HCT116 (cell line): ENCODE measurements around the gene ADI1. TPM values are rescaled to one million over a fixed set of nuclear protein-coding genes. Genes with fewer than 3 reads are reported as not detected.

ENCODE experiments used
- ATAC-seq: fragments of 200-7000 bp; cut with Tn5 transposase; 2 replicates; pipeline ENCODE4 v1.9.1; 2020; ENCODE audit warnings: mild to moderate bottlenecking, moderate library complexity
- BruUV-seq: library from RNA; stranded (reverse); fragments of 400-500 nt; replicated peaks from 2 replicates; lab custom pipeline; 2021; lab: Mats Ljungman, UMichigan
- CTCF ChIA-PET: fragments of 300-600 bp; sonication (Branson Sonifier 250); formaldehyde crosslinking; loops from one replicate; lab custom pipeline; 2021; ENCODE audit warnings: antibody characterized with exemption; lab: Charles Lee
- POLR2A ChIA-PET: fragments of 300-600, 350-600 bp; sonication (Branson Sonifier 250); formaldehyde crosslinking; loops from one replicate; lab custom pipeline; 2021; ENCODE audit warnings: antibody characterized with exemption; lab: Charles Lee
- RAD21 ChIA-PET, 2 experiments: fragments of 300-600 bp; sonication (Branson Sonifier 250); formaldehyde crosslinking; loops; one replicate each; lab custom pipeline; 2023; ENCODE audit warnings: low total read pairs in 2 of 2; ENCODE audit not compliant: uncharacterized antibody in 2 of 2, unreplicated experiment in 2 of 2, low non-redundant PET in 1 of 2; lab: Charles Lee
- DNase-seq: peaks from one replicate; pipeline ENCODE4 v3.0.0-alpha.2; 2010; ENCODE audit warnings: low read depth, low spot score
- H2AFZ ChIP-seq: fragments of 200-600 bp; shearing (Covaris generic), sonication (generic); 2 replicates; pipeline ENCODE4 v1.6.1; 2017; ENCODE audit warnings: low read depth, mixed run types, mixed read lengths, antibody characterized with exemption, low read length; ENCODE audit not compliant: poor library complexity, severe bottlenecking
- H3K27ac ChIP-seq: 2 replicates; pipeline ENCODE4 v1.5.1; 2012; ENCODE audit warnings: low read depth, low read length
- H3K27me3 ChIP-seq: fragments of 200-600 bp; sonication (generic); 2 replicates; pipeline ENCODE4 v1.6.1; 2016; ENCODE audit warnings: mixed run types, low read length, mixed read lengths; ENCODE audit not compliant: insufficient read depth
- H3K36me3 ChIP-seq, 2 experiments: fragments of 200-500 bp in 1 of 2; fragments of 200-600 bp in 1 of 2; sonication (Bioruptor generic) in 1 of 2; sonication (generic) in 1 of 2; 2 replicates each; pipeline versions ENCODE4 v1.5.1 to v1.6.1; 2014 to 2016; ENCODE audit warnings: low read length in 2 of 2, inconsistent platforms in 1 of 2, mixed read lengths in 1 of 2, mixed run types in 1 of 2; ENCODE audit not compliant: insufficient read depth in 2 of 2, control insufficient read depth in 1 of 2
- H3K4me1 ChIP-seq, 2 experiments: fragments of 200-600 bp in 1 of 2; sonication (generic) in 1 of 2; 2 replicates each; pipeline versions ENCODE4 v1.5.1 to v1.6.1; 2012 to 2017; ENCODE audit warnings: low read length in 2 of 2, inconsistent platforms in 1 of 2, mild to moderate bottlenecking in 1 of 2, mixed read lengths in 1 of 2, mixed run types in 1 of 2, moderate library complexity in 1 of 2; ENCODE audit not compliant: insufficient read depth in 2 of 2, control insufficient read depth in 1 of 2
- H3K4me2 ChIP-seq: fragments of 200-600 bp; sonication (generic); 2 replicates; pipeline ENCODE4 v1.6.1; 2017; ENCODE audit warnings: mixed run types, low read length, mixed read lengths
- H3K4me3 ChIP-seq, 2 experiments: fragments of 200-600 bp in 1 of 2; sonication (generic) in 1 of 2; replicated peaks in 1 of 2; 2 replicates each; pipeline ENCODE4 v1.5.1; 2011 to 2016; ENCODE audit warnings: low read length in 2 of 2, control low read depth in 1 of 2, low read depth in 1 of 2, mild to moderate bottlenecking in 1 of 2, mixed read lengths in 1 of 2, mixed run types in 1 of 2
- H3K79me2 ChIP-seq: fragments of 200-600 bp; sonication (generic); 2 replicates; pipeline ENCODE4 v1.6.1; 2017; ENCODE audit warnings: mild to moderate bottlenecking, mixed run types, low read length, moderate library complexity, mixed read lengths; ENCODE audit not compliant: insufficient read depth
- H3K9ac ChIP-seq: fragments of 200-600 bp; sonication (generic); 2 replicates; pipeline ENCODE4 v1.6.1; 2016; ENCODE audit warnings: low read length, mixed read lengths
- H3K9me2 ChIP-seq: fragments of 200-600 bp; sonication (generic), shearing (Covaris generic); 2 replicates; pipeline ENCODE4 v1.6.1; 2017; ENCODE audit warnings: mixed run types, mild to moderate bottlenecking, moderate library complexity; ENCODE audit not compliant: insufficient read depth
- H3K9me3 ChIP-seq, 2 experiments: fragments of 200-500 bp in 1 of 2; fragments of 200-600 bp in 1 of 2; sonication (Bioruptor generic) in 1 of 2; sonication (generic) in 1 of 2; 2 replicates each; pipeline ENCODE4 v1.6.1; 2014 to 2017; ENCODE audit warnings: low read length in 2 of 2, mixed read lengths in 2 of 2, inconsistent platforms in 1 of 2, low read depth in 1 of 2, mild to moderate bottlenecking in 1 of 2, mixed run types in 1 of 2, moderate library complexity in 1 of 2; ENCODE audit not compliant: control insufficient read depth in 1 of 2, insufficient read depth in 1 of 2
- H4K20me1 ChIP-seq: fragments of 200-600 bp; sonication (generic), shearing (Covaris generic); 2 replicates; pipeline ENCODE4 v1.6.1; 2017; ENCODE audit warnings: mixed run types, mild to moderate bottlenecking, moderate library complexity; ENCODE audit not compliant: insufficient read depth
- CBX3 ChIP-seq: IDR thresholded peaks from 2 replicates; pipeline ENCODE4 v1.6.1; 2012; ENCODE audit warnings: low read depth
- CEBPB ChIP-seq: IDR thresholded peaks from 2 replicates; pipeline ENCODE4 v1.6.1; 2012; ENCODE audit warnings: low read depth
- EGR1 ChIP-seq: IDR thresholded peaks from 2 replicates; pipeline ENCODE4 v1.6.1; 2012; ENCODE audit warnings: low read depth
- ELF1 ChIP-seq: IDR thresholded peaks from 2 replicates; pipeline ENCODE4 v1.6.1; 2012; ENCODE audit warnings: low read depth, borderline replicate concordance
- FOSL1 ChIP-seq: IDR thresholded peaks from 2 replicates; pipeline ENCODE4 v1.6.1; 2012; ENCODE audit warnings: low read depth
- JUND ChIP-seq: IDR thresholded peaks from 2 replicates; pipeline ENCODE4 v1.6.1; 2012
- POLR2A ChIP-seq: IDR thresholded peaks from 2 replicates; pipeline ENCODE4 v1.7.0; 2011; ENCODE audit warnings: borderline replicate concordance; ENCODE audit not compliant: insufficient read depth, insufficient read length; ENCODE audit errors: extremely low read depth
- POLR2AphosphoS5 ChIP-seq: IDR thresholded peaks from 2 replicates; pipeline ENCODE4 v1.6.1; 2011; ENCODE audit warnings: mild to moderate bottlenecking, low read depth, low read length, moderate library complexity
- RAD21 ChIP-seq: IDR thresholded peaks from 2 replicates; pipeline ENCODE4 v1.6.1; 2012; ENCODE audit warnings: low read depth, mild to moderate bottlenecking
- SRF ChIP-seq: IDR thresholded peaks from 2 replicates; pipeline ENCODE4 v1.6.1; 2012; ENCODE audit warnings: low read depth
- TCF7L2 ChIP-seq: IDR thresholded peaks from 2 replicates; pipeline ENCODE4 v1.7.0; 2011; ENCODE audit warnings: borderline replicate concordance, inconsistent platforms; ENCODE audit not compliant: insufficient read depth, insufficient read length; ENCODE audit errors: extremely low read depth
- YY1 ChIP-seq: IDR thresholded peaks from 2 replicates; pipeline ENCODE4 v1.6.1; 2011; ENCODE audit warnings: low read length, low read depth, moderate library complexity, mild to moderate bottlenecking; ENCODE audit not compliant: insufficient replicate concordance; ENCODE audit errors: extremely low read depth
- ZBTB33 ChIP-seq: IDR thresholded peaks from 2 replicates; pipeline ENCODE4 v1.6.1; 2011; ENCODE audit warnings: mild to moderate bottlenecking, low read length, moderate library complexity; ENCODE audit not compliant: insufficient replicate concordance; ENCODE audit errors: extremely low read depth
- ZFX ChIP-seq: fragments of 450-650 bp; IDR thresholded peaks from 2 replicates; pipeline ENCODE4 v1.6.1; 2017
- intact Hi-C: fragments of 100-400 bp; cut with micrococcal nuclease; formaldehyde crosslinking; loops from 2 replicates; pipeline ENCODE4 v1.10.0; 2022
- total RNA-seq: library from RNA; stranded (reverse); gene quantifications from one replicate; pipeline ENCODE4 v1.2.1, GENCODE V29; 2021; ENCODE audit not compliant: unreplicated experiment
- TF ChIP-seq, protein P1 (sequence below): IDR thresholded peaks from 2 replicates; pipeline ENCODE4 v1.6.1; 2012; ENCODE audit warnings: low read depth
- TF ChIP-seq, protein P2 (sequence below): IDR thresholded peaks from 2 replicates; pipeline ENCODE4 v1.6.1; 2012
- TF ChIP-seq, protein P3 (sequence below): IDR thresholded peaks from 2 replicates; pipeline ENCODE4 v1.6.1; 2012

ADI1 gene
- total RNA-seq, 1 experiment from 2014 or later, result 27.0 TPM

DNA sequence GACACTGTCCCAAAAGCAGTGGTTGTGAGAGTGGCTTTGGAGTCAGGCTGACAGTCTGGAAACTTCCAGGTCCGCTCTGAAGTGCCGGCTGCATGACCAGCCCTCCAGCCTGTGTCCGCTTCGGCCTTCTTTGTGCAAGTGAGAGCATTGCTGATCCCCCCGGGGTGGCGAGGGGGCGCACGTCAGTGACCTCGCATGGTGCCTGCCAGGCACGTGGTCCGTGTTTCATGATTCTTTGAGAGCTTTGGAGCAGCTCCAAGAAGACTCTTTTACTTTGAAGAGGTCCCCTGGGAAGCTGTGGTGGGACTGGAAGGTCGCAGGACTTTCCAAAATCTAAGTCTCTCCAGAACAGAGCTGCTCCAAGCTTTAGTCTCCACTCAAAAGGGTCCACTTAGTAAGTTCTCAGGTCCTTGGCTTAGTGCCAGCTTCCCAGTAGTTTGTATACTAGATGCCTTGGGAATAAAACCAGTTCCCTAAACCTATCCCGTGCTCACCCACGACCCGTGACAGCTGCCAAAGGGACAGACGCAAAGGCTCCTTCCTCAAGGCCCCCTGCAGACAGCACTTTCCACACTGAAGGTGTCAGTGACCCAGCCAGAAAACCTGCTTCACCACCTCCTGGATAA is 68.8 kb downstream of the ADI1 start:
- intact Hi-C loops, result no loop called here

More for the DNA sequence above, 68.8 kb downstream of the ADI1 start:
- RAD21 ChIA-PET, result no interaction called here
- Histone ChIP-seq H3K9me3 (no peaks in the 10 kb centered on the region), H3K9ac (no peak overlapping the region), H3K79me2 (no peaks in the 10 kb centered on the region), H3K27ac (no peak overlapping the region), H3K4me2 (no peak overlapping the region), H4K20me1 (no peaks in the 10 kb centered on the region), H2AFZ (no peak overlapping the region), H3K9me2 (no peaks in the 10 kb centered on the region), H3K4me1 (no peaks in the 10 kb centered on the region), H3K4me3 (no peak overlapping the region), H3K36me3 (peaks cover 0 to 2% of the 10 kb centered on the region in 2 experiments; a peak in 2 of 4 replicates), H3K27me3 (no peaks in the 10 kb centered on the region)
- TF ChIP-seq ZFX (no peak), SRF (no peak), POLR2A (no peak), ELF1 (no peak), POLR2AphosphoS5 (no peak), CBX3 (no peak), JUND (no peak), TCF7L2 (no peak), RAD21 (no peak), ZBTB33 (no peak), CEBPB (no peak), YY1 (no peak), FOSL1 (no peak), EGR1 (no peak)
- TF ChIP-seq, protein P1, sequence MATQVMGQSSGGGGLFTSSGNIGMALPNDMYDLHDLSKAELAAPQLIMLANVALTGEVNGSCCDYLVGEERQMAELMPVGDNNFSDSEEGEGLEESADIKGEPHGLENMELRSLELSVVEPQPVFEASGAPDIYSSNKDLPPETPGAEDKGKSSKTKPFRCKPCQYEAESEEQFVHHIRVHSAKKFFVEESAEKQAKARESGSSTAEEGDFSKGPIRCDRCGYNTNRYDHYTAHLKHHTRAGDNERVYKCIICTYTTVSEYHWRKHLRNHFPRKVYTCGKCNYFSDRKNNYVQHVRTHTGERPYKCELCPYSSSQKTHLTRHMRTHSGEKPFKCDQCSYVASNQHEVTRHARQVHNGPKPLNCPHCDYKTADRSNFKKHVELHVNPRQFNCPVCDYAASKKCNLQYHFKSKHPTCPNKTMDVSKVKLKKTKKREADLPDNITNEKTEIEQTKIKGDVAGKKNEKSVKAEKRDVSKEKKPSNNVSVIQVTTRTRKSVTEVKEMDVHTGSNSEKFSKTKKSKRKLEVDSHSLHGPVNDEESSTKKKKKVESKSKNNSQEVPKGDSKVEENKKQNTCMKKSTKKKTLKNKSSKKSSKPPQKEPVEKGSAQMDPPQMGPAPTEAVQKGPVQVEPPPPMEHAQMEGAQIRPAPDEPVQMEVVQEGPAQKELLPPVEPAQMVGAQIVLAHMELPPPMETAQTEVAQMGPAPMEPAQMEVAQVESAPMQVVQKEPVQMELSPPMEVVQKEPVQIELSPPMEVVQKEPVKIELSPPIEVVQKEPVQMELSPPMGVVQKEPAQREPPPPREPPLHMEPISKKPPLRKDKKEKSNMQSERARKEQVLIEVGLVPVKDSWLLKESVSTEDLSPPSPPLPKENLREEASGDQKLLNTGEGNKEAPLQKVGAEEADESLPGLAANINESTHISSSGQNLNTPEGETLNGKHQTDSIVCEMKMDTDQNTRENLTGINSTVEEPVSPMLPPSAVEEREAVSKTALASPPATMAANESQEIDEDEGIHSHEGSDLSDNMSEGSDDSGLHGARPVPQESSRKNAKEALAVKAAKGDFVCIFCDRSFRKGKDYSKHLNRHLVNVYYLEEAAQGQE, result no peak
- TF ChIP-seq, protein P2, sequence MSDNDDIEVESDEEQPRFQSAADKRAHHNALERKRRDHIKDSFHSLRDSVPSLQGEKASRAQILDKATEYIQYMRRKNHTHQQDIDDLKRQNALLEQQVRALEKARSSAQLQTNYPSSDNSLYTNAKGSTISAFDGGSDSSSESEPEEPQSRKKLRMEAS, result no peak
- TF ChIP-seq, protein P3, sequence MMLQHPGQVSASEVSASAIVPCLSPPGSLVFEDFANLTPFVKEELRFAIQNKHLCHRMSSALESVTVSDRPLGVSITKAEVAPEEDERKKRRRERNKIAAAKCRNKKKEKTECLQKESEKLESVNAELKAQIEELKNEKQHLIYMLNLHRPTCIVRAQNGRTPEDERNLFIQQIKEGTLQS, result no peak
- ATAC-seq, result no peak
- CTCF ChIA-PET, result no interaction called here
- DNase-seq, result no peak
- BruUV-seq, result no TSS peak
- POLR2A ChIA-PET, result no interaction called here
